Gastroesophageal sphincter (tissue), 3 donors: Measurements from ENCODE around the gene CRYGC.

Experiments
- CTCF ChIP-seq, 4 experiments: fragments of 200-600 bp in 2 of 4; fragments of 450-650 bp in 2 of 4; sonication (generic) in 1 of 4; IDR thresholded peaks; one replicate each; pipeline ENCODE4 v1.5.1; 2017 to 2019; ENCODE audit warnings: antibody characterized with exemption in 4 of 4, mild to moderate bottlenecking in 2 of 4, moderate library complexity in 2 of 4
- EP300 ChIP-seq: sonication (generic); formaldehyde crosslinking; IDR thresholded peaks from one replicate; pipeline ENCODE4 v1.6.1; 2017; ENCODE audit warnings: antibody characterized with exemption, mild to moderate bottlenecking
- POLR2A ChIP-seq, 2 donors: fragments of 450-650 bp; IDR thresholded peaks; one replicate each; pipeline ENCODE4 v1.6.1; 2017; ENCODE audit warnings: antibody characterized with exemption in 2 of 2, mild to moderate bottlenecking in 2 of 2, moderate library complexity in 1 of 2

- TF ChIP-seq CTCF (IDR thresholded peaks at IDR 0.05) (no peak), POLR2A (IDR thresholded peaks at IDR 0.05) (no peak), EP300 (no peak)
Measured at GRCh38 chr2:208136716-208137094, 7.1 kb upstream of the CRYGC start.
